Kidney epithelial cell (primary cell): ENCODE data around the gene LRRC53. TPM values are rescaled to one million over a fixed set of nuclear protein-coding genes. Genes with fewer than 3 reads are reported as not detected.

Experiments
- DNase-seq: peaks from one replicate; pipeline ENCODE4 v3.0.0-alpha.2; 2010; ENCODE audit warnings: low read depth
- H3K27me3 ChIP-seq: 2 replicates; pipeline ENCODE4 v1.6.0; 2011; ENCODE audit warnings: low read length; ENCODE audit not compliant: control insufficient read depth, insufficient read depth
- H3K36me3 ChIP-seq: 2 replicates; pipeline ENCODE4 v1.5.1; 2011; ENCODE audit warnings: low read length; ENCODE audit not compliant: control insufficient read depth, insufficient read depth
- H3K4me3 ChIP-seq: 2 replicates; pipeline ENCODE4 v1.5.1; 2011; ENCODE audit warnings: low read depth, mild to moderate bottlenecking, control low read depth, low read length
- total RNA-seq: library from RNA; depleted of rRNA; stranded (reverse); fragments of >200 nt; gene quantifications from 2 replicates; pipeline ENCODE4 v1.2.3, GENCODE V29; 2015
- TF ChIP-seq, protein P1 (sequence below): IDR thresholded peaks from 2 replicates; pipeline ENCODE4 v1.5.1; 2011; ENCODE audit warnings: mild to moderate bottlenecking, moderate library complexity, low read length, control low read depth, inconsistent platforms; ENCODE audit not compliant: insufficient read depth, poor library complexity, severe bottlenecking

The LRRC53 gene
- total RNA-seq, 1 donor from 2014 or later, result not detected

DNA sequence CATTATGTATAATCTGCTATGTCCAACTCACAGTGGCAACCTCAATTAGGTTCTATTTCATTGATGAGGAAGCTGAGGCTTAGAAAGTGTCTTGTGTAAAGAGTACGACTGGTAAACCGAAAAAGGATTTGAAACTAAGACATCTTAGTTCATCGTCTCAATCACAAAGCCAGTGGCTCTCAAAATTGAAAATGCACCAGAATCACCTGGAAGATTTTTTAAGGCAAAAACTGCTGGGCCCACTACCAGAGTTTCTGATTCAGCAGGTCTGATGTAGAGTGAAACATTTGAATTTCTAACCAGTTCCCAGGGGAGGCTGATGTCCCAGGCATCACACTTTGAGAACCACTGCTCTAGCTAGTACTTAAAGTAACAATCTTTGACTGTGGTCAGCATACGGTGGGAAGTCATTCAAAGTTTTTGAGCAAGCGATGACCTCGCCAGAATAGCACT lies 5.2 kb upstream of the LRRC53 start:
- no peak overlapping the region for H3K4me3 ChIP-seq
- no peaks in the 10 kb centered on the region for H3K27me3 ChIP-seq
- TF ChIP-seq, protein P1, sequence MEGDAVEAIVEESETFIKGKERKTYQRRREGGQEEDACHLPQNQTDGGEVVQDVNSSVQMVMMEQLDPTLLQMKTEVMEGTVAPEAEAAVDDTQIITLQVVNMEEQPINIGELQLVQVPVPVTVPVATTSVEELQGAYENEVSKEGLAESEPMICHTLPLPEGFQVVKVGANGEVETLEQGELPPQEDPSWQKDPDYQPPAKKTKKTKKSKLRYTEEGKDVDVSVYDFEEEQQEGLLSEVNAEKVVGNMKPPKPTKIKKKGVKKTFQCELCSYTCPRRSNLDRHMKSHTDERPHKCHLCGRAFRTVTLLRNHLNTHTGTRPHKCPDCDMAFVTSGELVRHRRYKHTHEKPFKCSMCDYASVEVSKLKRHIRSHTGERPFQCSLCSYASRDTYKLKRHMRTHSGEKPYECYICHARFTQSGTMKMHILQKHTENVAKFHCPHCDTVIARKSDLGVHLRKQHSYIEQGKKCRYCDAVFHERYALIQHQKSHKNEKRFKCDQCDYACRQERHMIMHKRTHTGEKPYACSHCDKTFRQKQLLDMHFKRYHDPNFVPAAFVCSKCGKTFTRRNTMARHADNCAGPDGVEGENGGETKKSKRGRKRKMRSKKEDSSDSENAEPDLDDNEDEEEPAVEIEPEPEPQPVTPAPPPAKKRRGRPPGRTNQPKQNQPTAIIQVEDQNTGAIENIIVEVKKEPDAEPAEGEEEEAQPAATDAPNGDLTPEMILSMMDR, result no peak
- no peaks in the 10 kb centered on the region for H3K36me3 ChIP-seq
- no peak for DNase-seq

DNA sequence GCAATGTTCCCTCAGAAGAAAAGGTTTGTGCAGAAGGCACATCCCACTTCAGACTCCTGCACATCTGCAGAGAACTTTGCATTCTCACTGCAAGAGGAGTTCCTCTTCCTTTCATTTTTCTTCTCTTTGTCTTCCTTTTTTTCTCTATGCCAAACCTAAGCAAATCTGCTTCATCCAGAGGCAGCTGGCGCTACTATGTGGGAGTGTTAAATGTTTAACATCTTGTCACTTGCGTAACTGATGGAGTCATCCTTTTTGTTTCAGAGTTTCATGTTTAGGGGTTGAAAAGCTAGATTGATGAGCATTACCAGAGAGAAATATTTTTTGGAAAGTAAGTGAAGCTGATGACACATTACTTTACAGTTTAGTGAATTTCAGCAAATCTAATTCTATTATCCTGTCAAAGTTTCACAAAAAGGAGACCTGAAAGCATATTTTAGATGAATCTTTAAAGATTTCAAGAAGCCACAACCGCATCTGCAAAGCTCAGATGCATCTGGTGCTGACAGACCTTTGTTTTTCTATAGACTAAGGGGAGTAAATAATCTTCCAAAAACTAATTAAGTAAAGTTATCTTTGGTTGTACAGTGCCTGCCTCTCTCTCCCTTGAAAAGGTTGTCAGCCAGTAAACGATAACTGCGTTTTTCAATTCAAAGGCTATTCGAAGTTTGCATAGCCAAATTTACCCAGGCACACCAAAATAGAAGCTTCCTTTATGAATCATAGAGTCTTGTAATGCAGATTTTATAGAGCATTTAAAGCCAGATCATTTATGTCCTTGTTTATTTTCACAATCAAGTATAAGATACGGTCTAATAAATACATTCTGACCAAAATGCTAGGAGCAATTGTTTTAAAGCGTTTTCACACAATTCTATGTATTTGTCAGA lies 1.2 kb upstream of the LRRC53 start:
- TF ChIP-seq, protein P1, result no peak
- Histone ChIP-seq H3K27me3 (no peaks in the 10 kb centered on the region), H3K36me3 (no peaks in the 10 kb centered on the region), H3K4me3 (no peak overlapping the region)
- no peak for DNase-seq

DNA sequence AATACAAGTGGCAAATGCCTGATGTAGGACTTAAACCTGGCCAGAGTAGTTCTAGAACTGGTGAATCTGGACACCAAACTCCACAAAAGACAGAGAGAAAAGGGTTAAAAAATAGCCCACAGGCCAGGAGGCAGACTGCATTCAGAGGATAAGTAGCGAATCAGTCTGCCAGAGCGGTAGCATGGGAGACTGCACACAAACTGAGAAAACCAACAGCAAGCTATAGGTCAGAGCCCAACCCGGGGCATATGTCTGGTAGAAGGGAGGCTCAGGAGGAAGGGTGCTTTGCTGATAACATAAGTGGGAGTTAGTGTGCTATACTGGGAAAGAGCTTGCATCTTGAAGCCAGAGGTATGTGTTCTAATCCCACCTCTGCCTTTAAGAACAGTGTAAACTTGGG lies 4.0 kb downstream of the LRRC53 start:
- TF ChIP-seq, protein P1, result no peak
- no peak for DNase-seq
- no peaks in the 10 kb centered on the region for H3K36me3 ChIP-seq
- H3K27me3 ChIP-seq, result no peaks in the 10 kb centered on the region
- no peak overlapping the region for H3K4me3 ChIP-seq

DNA sequence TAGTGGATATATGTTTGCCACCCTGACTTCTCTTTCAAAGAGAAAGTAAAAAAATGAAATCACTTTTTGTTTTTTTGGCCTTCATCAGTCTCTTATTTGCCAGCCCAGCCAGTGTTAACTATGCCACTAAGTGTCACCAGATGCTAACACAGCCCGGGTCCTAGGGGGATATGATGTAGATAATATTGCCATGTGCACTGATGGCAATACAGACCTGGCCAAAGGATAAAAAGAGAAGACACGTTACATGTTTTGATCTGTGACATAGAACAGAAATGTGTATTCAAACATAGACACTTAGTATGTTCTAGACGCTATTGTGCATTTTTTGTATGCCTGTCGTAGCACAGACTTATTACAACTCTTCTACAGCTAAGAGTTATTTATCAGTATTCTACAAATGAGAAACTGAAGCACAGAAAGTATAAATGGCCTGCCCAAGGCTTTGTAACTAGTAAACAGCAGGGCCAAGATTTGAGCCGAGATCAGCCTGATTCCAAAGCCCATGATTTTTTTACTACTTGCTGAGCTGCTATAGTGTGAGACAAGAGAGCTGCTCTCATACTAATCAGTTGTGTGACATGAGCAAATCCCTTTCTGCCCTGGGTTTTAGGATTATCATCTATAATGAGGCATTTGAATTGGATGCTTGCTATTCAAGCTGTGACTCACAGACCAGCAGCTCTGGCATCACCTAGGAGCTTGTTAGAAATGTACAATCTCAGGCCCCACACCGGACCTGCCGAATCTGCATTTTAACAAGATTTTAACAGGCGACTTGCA lies 6.3 kb downstream of the LRRC53 start:
- DNase-seq, result no peak
- TF ChIP-seq, protein P1, result no peak
- H3K36me3 ChIP-seq, result no peaks in the 10 kb centered on the region
- H3K27me3 ChIP-seq, result no peaks in the 10 kb centered on the region
- H3K4me3 ChIP-seq, result no peak overlapping the region

DNA sequence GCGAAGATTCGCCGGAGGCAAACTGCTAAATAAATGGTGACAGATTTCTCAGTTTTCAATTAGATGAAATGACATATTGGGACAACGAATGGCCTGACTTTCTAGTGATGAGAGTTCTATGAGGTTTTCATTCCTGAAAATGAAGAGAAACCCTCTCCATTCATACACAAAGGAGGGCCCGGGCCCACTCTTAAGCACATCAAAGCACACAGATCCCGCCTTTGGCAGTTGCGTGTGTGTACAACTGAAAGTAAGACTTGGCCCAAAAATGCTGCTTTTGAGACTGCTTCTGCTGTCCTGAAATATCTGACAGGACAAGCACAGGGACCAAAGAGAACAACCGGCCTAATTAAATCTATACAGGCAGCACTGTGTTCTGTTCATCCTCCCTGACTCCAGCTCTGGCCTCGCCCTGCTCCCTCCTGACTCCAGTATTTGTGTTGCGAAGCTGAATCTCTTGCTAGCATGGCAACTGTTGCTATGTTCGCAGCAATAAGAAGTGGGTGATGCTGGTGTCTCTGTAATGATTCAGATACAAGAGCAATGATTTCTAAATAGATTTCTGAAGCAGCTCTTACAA lies 7.4 kb downstream of the LRRC53 start:
- no peaks in the 10 kb centered on the region for H3K36me3 ChIP-seq
- DNase-seq, result no peak

More for the DNA sequence above, 7.4 kb downstream of the LRRC53 start:
- Histone ChIP-seq H3K27me3 (no peaks in the 10 kb centered on the region), H3K4me3 (no peak overlapping the region)
- TF ChIP-seq, protein P1, result no peak
